K562 (cell line): ENCODE measurements around the gene ASIC1.
A peak's percentile ranks its signal among the peaks of the same experiment; 100 is the strongest.

ENCODE experiments used
- POLR2AphosphoS5 ChIP-seq: IDR thresholded peaks from 2 replicates; pipeline ENCODE4 v1.6.1; 2011; ENCODE audit warnings: mild to moderate bottlenecking, low read depth, low read length, moderate library complexity; ENCODE audit not compliant: control insufficient read depth, insufficient read depth
- TF ChIP-seq, protein P1 (sequence below), 2 experiments: fragments of 450-650 bp in 1 of 2; sonication (generic) in 1 of 2; formaldehyde crosslinking in 1 of 2; IDR thresholded peaks in 1 of 2; conservative IDR thresholded peaks in 1 of 2; 2 replicates each; pipeline versions ENCODE4 v1.6.1 to v1.8.1; 2016 to 2023; ENCODE audit warnings: mild to moderate bottlenecking in 2 of 2, moderate library complexity in 2 of 2, inconsistent platforms in 1 of 2, missing genetic modification reagents in 1 of 2
- TF ChIP-seq, protein P2 (sequence below), 2 experiments: IDR thresholded peaks in 1 of 2; conservative IDR thresholded peaks in 1 of 2; 2 replicates each; pipeline ENCODE4 v1.6.1; 2016; ENCODE audit warnings: low read depth in 2 of 2, mild to moderate bottlenecking in 1 of 2, missing compliant biosample characterization in 1 of 2, missing genetic modification characterization in 1 of 2, moderate library complexity in 1 of 2
- TF ChIP-seq, protein P3 (sequence below), 3 experiments: IDR thresholded peaks in 2 of 3; conservative IDR thresholded peaks in 1 of 3; 2 replicates each; pipeline ENCODE4 v1.5.1; 2011 to 2012; ENCODE audit warnings: low read length in 3 of 3, mild to moderate bottlenecking in 3 of 3, control low read depth in 2 of 3, improper control_type of control experiment in 1 of 3, inconsistent platforms in 1 of 3, low read depth in 1 of 3, mixed read lengths in 1 of 3, moderate library complexity in 1 of 3; ENCODE audit not compliant: insufficient read depth in 2 of 3

DNA sequence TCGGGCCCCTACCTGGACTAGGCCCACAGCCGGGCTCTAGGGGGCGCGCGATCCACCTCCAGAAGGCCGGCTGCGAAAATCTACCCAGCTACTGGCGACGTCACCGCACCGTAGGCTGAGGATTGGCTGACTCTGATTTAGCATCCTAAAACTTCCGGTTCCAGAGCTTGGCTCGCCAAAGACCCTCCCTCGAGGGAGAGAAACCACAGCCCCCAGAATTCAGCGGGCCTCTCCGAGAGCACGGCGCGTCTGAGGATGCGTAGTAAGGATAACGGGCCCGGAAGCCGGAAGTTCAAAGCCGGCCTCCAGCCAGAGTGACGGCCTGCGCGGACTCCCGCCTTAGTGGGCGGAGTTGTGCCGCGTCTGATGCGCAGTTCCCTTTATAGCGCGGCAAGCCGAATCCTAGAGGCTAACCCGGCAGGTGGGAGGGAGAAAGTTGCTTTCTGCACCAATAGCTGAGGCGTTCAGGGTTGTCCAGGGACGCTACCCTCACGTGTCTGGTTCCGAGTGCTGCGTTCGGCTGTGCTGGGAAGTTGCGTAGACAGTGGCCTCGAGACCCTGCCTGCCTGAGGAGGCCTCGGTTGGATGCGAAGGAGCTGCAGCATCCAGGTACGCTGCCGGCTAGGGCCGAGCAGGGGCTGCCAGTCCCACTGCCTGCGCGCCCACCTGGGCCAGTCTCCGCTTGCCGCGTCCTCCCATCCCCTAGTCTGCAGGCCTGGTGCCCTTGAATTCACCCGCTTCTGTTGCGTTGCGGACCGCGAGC lies 54.5 kb downstream of the ASIC1 start, which contains the start of gene COX14:
- TF ChIP-seq, protein P1, sequence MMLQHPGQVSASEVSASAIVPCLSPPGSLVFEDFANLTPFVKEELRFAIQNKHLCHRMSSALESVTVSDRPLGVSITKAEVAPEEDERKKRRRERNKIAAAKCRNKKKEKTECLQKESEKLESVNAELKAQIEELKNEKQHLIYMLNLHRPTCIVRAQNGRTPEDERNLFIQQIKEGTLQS (IDR thresholded peaks at IDR 0.05) = no peak
- TF ChIP-seq, protein P1 (CRISPR knock-in tag; conservative IDR thresholded peaks at IDR 0.05) = no peak
- TF ChIP-seq, protein P2, sequence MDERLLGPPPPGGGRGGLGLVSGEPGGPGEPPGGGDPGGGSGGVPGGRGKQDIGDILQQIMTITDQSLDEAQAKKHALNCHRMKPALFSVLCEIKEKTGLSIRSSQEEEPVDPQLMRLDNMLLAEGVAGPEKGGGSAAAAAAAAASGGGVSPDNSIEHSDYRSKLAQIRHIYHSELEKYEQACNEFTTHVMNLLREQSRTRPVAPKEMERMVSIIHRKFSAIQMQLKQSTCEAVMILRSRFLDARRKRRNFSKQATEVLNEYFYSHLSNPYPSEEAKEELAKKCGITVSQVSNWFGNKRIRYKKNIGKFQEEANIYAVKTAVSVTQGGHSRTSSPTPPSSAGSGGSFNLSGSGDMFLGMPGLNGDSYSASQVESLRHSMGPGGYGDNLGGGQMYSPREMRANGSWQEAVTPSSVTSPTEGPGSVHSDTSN (CRISPR knock-in tag; IDR thresholded peaks at IDR 0.05; ENCODE audit: low read depth) = peak; percentile 43; the same call in 1 of the 2 replicates
- TF ChIP-seq, protein P2 (tag; conservative IDR thresholded peaks at IDR 0.05; ENCODE audit: low read depth) = peak; percentile 92
- peak; percentile 54 for TF ChIP-seq POLR2AphosphoS5
- TF ChIP-seq, protein P3, sequence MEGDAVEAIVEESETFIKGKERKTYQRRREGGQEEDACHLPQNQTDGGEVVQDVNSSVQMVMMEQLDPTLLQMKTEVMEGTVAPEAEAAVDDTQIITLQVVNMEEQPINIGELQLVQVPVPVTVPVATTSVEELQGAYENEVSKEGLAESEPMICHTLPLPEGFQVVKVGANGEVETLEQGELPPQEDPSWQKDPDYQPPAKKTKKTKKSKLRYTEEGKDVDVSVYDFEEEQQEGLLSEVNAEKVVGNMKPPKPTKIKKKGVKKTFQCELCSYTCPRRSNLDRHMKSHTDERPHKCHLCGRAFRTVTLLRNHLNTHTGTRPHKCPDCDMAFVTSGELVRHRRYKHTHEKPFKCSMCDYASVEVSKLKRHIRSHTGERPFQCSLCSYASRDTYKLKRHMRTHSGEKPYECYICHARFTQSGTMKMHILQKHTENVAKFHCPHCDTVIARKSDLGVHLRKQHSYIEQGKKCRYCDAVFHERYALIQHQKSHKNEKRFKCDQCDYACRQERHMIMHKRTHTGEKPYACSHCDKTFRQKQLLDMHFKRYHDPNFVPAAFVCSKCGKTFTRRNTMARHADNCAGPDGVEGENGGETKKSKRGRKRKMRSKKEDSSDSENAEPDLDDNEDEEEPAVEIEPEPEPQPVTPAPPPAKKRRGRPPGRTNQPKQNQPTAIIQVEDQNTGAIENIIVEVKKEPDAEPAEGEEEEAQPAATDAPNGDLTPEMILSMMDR (IDR thresholded peaks at IDR 0.05 in 2 of 3, conservative IDR thresholded peaks at IDR 0.05 in 1 of 3; ENCODE audit: insufficient read depth in 2 of 3, low read depth in 1 of 3, low read length in 3 of 3) = peak; percentile 90 to 96 (median 95)
